ENCODE data around the gene ADAM33.

ADAM33 gene

GRCh38 chr20:3705970-3706739, 24.3 kb upstream of the ADAM33 start:
- Histone ChIP-seq H3K4me3 (replicated peaks; ENCODE audit: low read depth, low read length) (no peak overlapping the region), H3K27me3 (replicated peaks; ENCODE audit: control insufficient read depth, insufficient read depth, low read length) (no peaks in the 10 kb centered on the region; the same call in none of the 2 replicates), H3K36me3 (ENCODE audit: control insufficient read depth, insufficient read depth, low read length) (no peaks in the 10 kb centered on the region)
- TF ChIP-seq, protein P1, sequence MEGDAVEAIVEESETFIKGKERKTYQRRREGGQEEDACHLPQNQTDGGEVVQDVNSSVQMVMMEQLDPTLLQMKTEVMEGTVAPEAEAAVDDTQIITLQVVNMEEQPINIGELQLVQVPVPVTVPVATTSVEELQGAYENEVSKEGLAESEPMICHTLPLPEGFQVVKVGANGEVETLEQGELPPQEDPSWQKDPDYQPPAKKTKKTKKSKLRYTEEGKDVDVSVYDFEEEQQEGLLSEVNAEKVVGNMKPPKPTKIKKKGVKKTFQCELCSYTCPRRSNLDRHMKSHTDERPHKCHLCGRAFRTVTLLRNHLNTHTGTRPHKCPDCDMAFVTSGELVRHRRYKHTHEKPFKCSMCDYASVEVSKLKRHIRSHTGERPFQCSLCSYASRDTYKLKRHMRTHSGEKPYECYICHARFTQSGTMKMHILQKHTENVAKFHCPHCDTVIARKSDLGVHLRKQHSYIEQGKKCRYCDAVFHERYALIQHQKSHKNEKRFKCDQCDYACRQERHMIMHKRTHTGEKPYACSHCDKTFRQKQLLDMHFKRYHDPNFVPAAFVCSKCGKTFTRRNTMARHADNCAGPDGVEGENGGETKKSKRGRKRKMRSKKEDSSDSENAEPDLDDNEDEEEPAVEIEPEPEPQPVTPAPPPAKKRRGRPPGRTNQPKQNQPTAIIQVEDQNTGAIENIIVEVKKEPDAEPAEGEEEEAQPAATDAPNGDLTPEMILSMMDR (IDR thresholded peaks at IDR 0.05; ENCODE audit: insufficient read depth, low read length, poor library complexity, severe bottlenecking): no peak
- no peak for DNase-seq (ENCODE audit: extremely low read depth, insufficient read length)

GRCh38 chr20:3705491-3705969, 23.7 kb upstream of the ADAM33 start:
- DNase-seq (ENCODE audit: extremely low read depth, insufficient read length): no peak
- Histone ChIP-seq H3K27me3 (replicated peaks; ENCODE audit: control insufficient read depth, insufficient read depth, low read length) (no peaks in the 10 kb centered on the region; the same call in none of the 2 replicates), H3K4me3 (replicated peaks; ENCODE audit: low read depth, low read length) (no peak overlapping the region), H3K36me3 (ENCODE audit: control insufficient read depth, insufficient read depth, low read length) (no peaks in the 10 kb centered on the region)
- TF ChIP-seq, protein P1 (IDR thresholded peaks at IDR 0.05; ENCODE audit: insufficient read depth, low read length, poor library complexity, severe bottlenecking): no peak

GRCh38 chr20:3704087-3704486, 22.3 kb upstream of the ADAM33 start:
- DNase-seq (ENCODE audit: extremely low read depth, insufficient read length): no peak
- Histone ChIP-seq H3K36me3 (ENCODE audit: control insufficient read depth, insufficient read depth, low read length) (no peaks in the 10 kb centered on the region), H3K4me3 (replicated peaks; ENCODE audit: low read depth, low read length) (no peak overlapping the region), H3K27me3 (replicated peaks; ENCODE audit: control insufficient read depth, insufficient read depth, low read length) (no peaks in the 10 kb centered on the region; the same call in none of the 2 replicates)
- TF ChIP-seq, protein P1 (IDR thresholded peaks at IDR 0.05; ENCODE audit: insufficient read depth, low read length, poor library complexity, severe bottlenecking): no peak

- H3K36me3 ChIP-seq (ENCODE audit: control insufficient read depth, insufficient read depth, low read length): no peaks in the 10 kb centered on the region
- H3K4me3 ChIP-seq (replicated peaks; ENCODE audit: low read depth, low read length): no peak overlapping the region
- TF ChIP-seq, protein P1 (IDR thresholded peaks at IDR 0.05; ENCODE audit: insufficient read depth, low read length, poor library complexity, severe bottlenecking): no peak
- H3K27me3 ChIP-seq (replicated peaks; ENCODE audit: control insufficient read depth, insufficient read depth, low read length): no peaks in the 10 kb centered on the region; the same call in none of the 2 replicates
- no peak for DNase-seq (ENCODE audit: extremely low read depth, insufficient read length)
Measured at GRCh38 chr20:3702611-3703391, 21.0 kb upstream of the ADAM33 start.

GRCh38 chr20:3701061-3701998, 19.5 kb upstream of the ADAM33 start:
- no peaks in the 10 kb centered on the region for H3K36me3 ChIP-seq (ENCODE audit: control insufficient read depth, insufficient read depth, low read length)
- no peak overlapping the region for H3K4me3 ChIP-seq (replicated peaks; ENCODE audit: low read depth, low read length)
- no peaks in the 10 kb centered on the region; the same call in none of the 2 replicates for H3K27me3 ChIP-seq (replicated peaks; ENCODE audit: control insufficient read depth, insufficient read depth, low read length)
- no peak for DNase-seq (ENCODE audit: extremely low read depth, insufficient read length)
- TF ChIP-seq, protein P1 (IDR thresholded peaks at IDR 0.05; ENCODE audit: insufficient read depth, low read length, poor library complexity, severe bottlenecking): no peak
